Astrocyte of the cerebellum (primary cell): ENCODE results near the gene CBX8.
A peak's percentile ranks its signal among the peaks of the same experiment; 100 is the strongest.

Source experiments
- DNase-seq: peaks from one replicate; pipeline ENCODE4 v3.0.0-alpha.2; 2011; ENCODE audit warnings: low read depth
- H3K4me3 ChIP-seq: 2 replicates; pipeline ENCODE4 v1.5.1; 2011; ENCODE audit warnings: mild to moderate bottlenecking, low read depth, low read length, moderate library complexity
- CTCF ChIP-seq: IDR thresholded peaks from 2 replicates; pipeline ENCODE4 v1.5.1; 2012; ENCODE audit warnings: low read length, low read depth, moderate library complexity, mild to moderate bottlenecking; ENCODE audit errors: missing control alignments
- in situ Hi-C: cut with HindIII; loops from 2 replicates; pipeline ENCODE4 v1.10.0; 2017; ENCODE audit warnings: low sequenced_read_pairs

CBX8 gene

GRCh38 chr17:79797492-79798298, 818 bp upstream of the CBX8 start:
- H3K4me3 ChIP-seq = peak overlapping the region; percentile 74
- no peak for TF ChIP-seq CTCF
- DNase-seq = no peak
- in situ Hi-C loops = loop anchor here (5.0 kb wide), 1 partner anchor 180 kb away; no protein-coding TSS in a partner anchor

- no peak for DNase-seq
- in situ Hi-C loops = loop anchor here (5.0 kb wide), 1 partner anchor 181 kb away; no protein-coding TSS in a partner anchor
- no peak for TF ChIP-seq CTCF
- peak overlapping the region; percentile 74 for H3K4me3 ChIP-seq
These were observed 474 bp downstream of the CBX8 start for GRCh38 chr17:79796444-79796762.

- peak overlapping the region; percentile 74 for H3K4me3 ChIP-seq
- DNase-seq = no peak
- in situ Hi-C loops = loop anchor here (5.0 kb wide), 1 partner anchor 181 kb away; no protein-coding TSS in a partner anchor
- TF ChIP-seq CTCF = no peak
These were observed 958 bp downstream of the CBX8 start for GRCh38 chr17:79795795-79796443.

GRCh38 chr17:79794659-79795511, 2.0 kb downstream of the CBX8 start:
- no peak overlapping the region for H3K4me3 ChIP-seq
- TF ChIP-seq CTCF = no peak
- in situ Hi-C loops = loop anchor here (5.0 kb wide), 1 partner anchor 182 kb away; no protein-coding TSS in a partner anchor
- DNase-seq = no peak

GRCh38 chr17:79793924-79794304, 3.0 kb downstream of the CBX8 start:
- no peak overlapping the region for H3K4me3 ChIP-seq
- in situ Hi-C loops = no loop called here
- no peak for DNase-seq
- TF ChIP-seq CTCF = no peak
